ENCODE measurements around the gene PTPRF.

The PTPRF gene

DNA sequence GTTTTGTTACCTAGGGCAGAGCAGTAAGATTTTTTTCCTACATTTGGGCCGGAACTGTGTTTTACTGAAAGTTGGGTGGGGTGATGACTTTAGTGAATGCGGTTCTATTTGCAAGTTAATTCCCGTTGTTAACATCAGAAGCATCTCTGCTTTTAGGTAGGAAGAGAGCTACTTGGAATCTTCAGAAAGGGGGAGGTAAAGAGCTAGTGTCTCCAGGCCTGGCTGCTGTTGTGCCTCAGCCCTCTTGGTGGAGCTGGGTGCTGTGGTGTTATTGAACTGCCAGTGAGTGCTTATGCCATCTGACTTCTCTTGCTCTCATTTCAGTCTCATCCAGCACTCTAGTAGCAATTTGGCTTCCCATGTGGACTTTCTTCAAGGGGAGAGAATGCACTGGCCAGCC is 122.7 kb downstream of the PTPRF start:
- Histone ChIP-seq H3K36me3 (ENCODE audit: insufficient read depth, low read length) (peaks cover 47% of the 10 kb centered on the region), H3K27me3 (ENCODE audit: insufficient read depth, low read length) (no peaks in the 10 kb centered on the region), H3K4me3 (ENCODE audit: low read length) (no peak overlapping the region), H3K4me1 (ENCODE audit: insufficient read depth, low read length) (peaks cover 16% of the 10 kb centered on the region), H2AFZ (ENCODE audit: low read depth, low read length) (no peak overlapping the region), H3K9me3 (ENCODE audit: low read length) (no peaks in the 10 kb centered on the region)

DNA sequence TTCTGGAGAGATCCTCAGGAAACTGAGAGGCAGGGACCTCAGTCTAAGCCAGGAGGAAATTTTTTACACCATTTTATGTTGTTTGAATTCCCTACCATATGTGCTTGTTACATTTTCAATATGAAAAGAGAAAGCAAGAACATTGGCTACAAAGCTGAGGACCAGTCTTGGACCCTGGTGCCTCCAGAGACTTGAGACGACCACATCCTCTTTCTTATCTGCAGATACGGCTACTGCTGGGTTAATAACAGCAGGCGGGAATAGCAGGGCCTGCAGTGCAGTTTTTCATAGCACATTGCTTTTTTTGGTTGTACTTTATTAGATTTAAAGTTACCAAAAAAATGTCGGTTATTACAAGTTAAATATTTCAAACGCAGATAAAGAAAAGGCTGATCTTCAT is 123.2 kb downstream of the PTPRF start:
- no peak overlapping the region for H2AFZ ChIP-seq (ENCODE audit: low read depth, low read length)
- no peaks in the 10 kb centered on the region for H3K9me3 ChIP-seq (ENCODE audit: low read length)
- peaks cover 15% of the 10 kb centered on the region for H3K4me1 ChIP-seq (ENCODE audit: insufficient read depth, low read length)
- H3K27me3 ChIP-seq (ENCODE audit: insufficient read depth, low read length): no peaks in the 10 kb centered on the region
- H3K36me3 ChIP-seq (ENCODE audit: insufficient read depth, low read length): peaks cover 51% of the 10 kb centered on the region
- H3K4me3 ChIP-seq (ENCODE audit: low read length): no peak overlapping the region

DNA sequence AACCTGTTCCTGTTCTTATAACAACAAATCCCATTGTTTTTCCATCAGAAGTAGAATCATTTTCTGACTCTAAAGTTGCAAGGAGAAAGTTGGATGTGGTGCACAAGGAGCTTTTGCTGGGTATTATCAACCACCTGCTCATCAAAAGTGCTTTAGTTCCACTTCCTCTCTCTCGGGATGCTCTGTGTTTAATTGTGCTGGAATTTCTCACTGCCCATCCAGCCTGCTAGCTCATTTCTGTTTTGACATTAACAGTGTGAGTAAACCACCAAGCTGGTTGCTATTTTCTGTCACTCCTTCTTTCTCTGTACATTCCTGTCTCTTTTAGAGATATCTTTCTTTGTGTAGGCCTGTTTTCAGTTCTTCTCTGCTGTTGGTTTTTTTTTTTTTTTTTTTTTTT is 125.3 kb downstream of the PTPRF start:
- H2AFZ ChIP-seq (ENCODE audit: low read depth, low read length): no peak overlapping the region
- peaks cover 11% of the 10 kb centered on the region for H3K4me1 ChIP-seq (ENCODE audit: insufficient read depth, low read length)
- peaks cover 71% of the 10 kb centered on the region for H3K36me3 ChIP-seq (ENCODE audit: insufficient read depth, low read length)
- H3K4me3 ChIP-seq (ENCODE audit: low read length): no peak overlapping the region
- H3K9me3 ChIP-seq (ENCODE audit: low read length): no peaks in the 10 kb centered on the region
- H3K27me3 ChIP-seq (ENCODE audit: insufficient read depth, low read length): no peaks in the 10 kb centered on the region

DNA sequence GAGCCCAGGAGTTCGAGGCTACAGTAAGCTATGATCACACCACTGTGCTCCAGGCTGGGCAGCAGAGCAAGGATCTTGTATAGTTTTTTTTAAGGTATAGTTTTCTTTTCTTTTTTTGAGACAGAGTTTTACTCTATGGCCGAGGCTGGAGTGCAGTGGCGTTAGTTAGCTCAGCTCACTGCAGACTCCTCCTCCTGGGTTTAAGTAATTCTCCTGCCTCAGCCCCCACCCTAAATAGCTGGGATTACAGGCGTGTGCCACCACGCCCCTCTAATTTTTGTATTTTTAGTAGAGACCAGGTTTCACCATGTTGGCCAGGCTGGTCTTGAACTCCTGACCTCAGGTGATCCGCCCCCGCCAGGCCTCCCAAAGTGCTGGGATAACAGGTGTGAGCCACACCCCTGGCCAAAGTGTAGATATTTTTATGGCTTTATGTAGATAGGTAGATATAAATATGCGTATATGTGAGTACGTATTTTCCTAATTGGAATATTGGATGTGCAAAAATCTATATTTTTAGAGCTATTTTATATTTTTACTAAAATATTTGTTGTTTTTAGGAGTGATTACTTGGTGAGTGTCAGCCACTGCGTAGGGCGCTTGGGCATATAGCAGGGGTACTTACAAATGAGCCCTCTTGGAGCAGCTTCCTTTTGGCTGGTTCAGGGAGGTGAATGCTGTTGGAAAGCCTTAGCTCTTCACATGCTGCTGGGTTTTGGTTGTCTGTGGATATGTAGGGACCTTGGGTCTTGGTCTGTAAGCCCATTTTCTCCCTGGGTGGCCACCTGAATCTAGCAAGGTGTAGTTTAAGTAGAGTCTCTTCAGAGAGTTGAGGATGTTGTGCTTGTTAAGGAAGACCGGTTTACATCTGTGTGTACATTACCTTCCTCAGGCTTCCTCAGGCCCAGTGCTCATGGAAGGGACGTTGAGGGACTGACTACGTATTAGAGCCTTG is 128.8 kb downstream of the PTPRF start:
- Histone ChIP-seq H3K9me3 (ENCODE audit: low read length) (no peaks in the 10 kb centered on the region), H3K27me3 (ENCODE audit: insufficient read depth, low read length) (no peaks in the 10 kb centered on the region), H3K4me1 (ENCODE audit: insufficient read depth, low read length) (no peaks in the 10 kb centered on the region), H2AFZ (ENCODE audit: low read depth, low read length) (no peak overlapping the region), H3K36me3 (ENCODE audit: insufficient read depth, low read length) (peaks cover 86% of the 10 kb centered on the region), H3K4me3 (ENCODE audit: low read length) (no peak overlapping the region)

DNA sequence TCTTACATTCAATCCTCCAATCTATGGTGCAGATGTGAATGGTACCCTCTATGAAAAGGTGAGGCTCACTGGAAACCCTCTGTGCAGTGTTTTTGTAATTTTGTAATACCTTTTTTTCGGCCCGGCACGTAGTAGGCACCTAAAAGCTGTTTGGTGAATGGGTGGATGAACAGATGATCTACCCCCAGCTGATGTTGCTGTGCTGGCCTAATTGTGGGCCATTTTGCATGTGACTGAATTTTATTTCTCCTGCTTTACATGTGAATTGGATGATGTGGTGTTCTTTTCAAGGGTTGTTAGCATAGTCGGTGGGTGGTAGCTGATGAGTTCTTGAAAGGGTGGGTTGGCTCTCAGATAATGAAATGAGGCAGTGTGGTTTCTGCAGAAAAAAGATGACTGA is 129.7 kb downstream of the PTPRF start:
- H3K9me3 ChIP-seq (ENCODE audit: low read length): no peaks in the 10 kb centered on the region
- no peaks in the 10 kb centered on the region for H3K4me1 ChIP-seq (ENCODE audit: insufficient read depth, low read length)
- no peaks in the 10 kb centered on the region for H3K27me3 ChIP-seq (ENCODE audit: insufficient read depth, low read length)
- H3K36me3 ChIP-seq (ENCODE audit: insufficient read depth, low read length): peaks cover 87% of the 10 kb centered on the region
- no peak overlapping the region for H2AFZ ChIP-seq (ENCODE audit: low read depth, low read length)
- H3K4me3 ChIP-seq (ENCODE audit: low read length): no peak overlapping the region

DNA sequence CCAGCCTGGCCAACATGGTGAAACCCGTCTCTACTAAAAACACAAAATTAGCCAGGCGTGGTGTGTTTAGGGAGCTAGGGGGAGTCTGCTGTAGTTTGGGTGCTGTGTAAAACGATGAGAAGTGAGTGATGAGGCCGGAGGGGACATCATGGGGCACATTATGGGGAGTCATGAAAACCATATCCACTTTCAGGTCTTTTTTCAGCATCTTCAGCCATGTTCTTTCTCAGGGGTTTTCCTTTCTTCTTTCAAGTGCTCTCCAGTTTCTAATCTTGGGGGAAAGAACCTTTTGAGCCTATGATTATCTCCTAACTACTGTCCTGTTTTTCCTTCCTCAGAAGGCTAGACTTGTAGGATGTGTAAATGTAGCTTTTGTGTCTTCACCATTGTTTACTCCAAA is 133.7 kb downstream of the PTPRF start:
- no peaks in the 10 kb centered on the region for H3K4me1 ChIP-seq (ENCODE audit: insufficient read depth, low read length)
- H3K36me3 ChIP-seq (ENCODE audit: insufficient read depth, low read length): peaks cover 91% of the 10 kb centered on the region
- no peak overlapping the region for H3K4me3 ChIP-seq (ENCODE audit: low read length)
- no peaks in the 10 kb centered on the region for H3K27me3 ChIP-seq (ENCODE audit: insufficient read depth, low read length)
- no peaks in the 10 kb centered on the region for H3K9me3 ChIP-seq (ENCODE audit: low read length)
- H2AFZ ChIP-seq (ENCODE audit: low read depth, low read length): no peak overlapping the region

DNA sequence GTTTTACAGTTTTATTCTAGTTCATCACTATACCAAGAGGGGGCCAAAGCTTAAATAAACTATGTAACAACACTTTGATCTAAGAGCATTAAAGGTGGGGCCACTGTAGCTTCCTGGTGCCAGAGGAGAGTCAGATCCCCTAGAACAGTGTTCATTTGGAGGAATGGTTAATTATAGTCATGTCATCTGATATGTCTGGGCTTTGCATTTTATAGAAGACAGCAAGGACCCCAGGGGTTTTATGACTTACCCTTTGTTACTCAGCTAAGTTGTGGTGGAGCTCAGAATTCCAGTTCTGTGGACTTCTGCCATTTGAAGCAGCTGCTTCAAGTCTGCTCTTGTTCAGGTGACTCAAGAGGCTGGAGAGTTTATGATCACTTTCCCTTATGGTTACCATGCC is 135.9 kb downstream of the PTPRF start:
- H3K4me3 ChIP-seq (ENCODE audit: low read length): no peak overlapping the region
- no peaks in the 10 kb centered on the region for H3K9me3 ChIP-seq (ENCODE audit: low read length)
- H2AFZ ChIP-seq (ENCODE audit: low read depth, low read length): no peak overlapping the region
- H3K4me1 ChIP-seq (ENCODE audit: insufficient read depth, low read length): no peaks in the 10 kb centered on the region
- H3K27me3 ChIP-seq (ENCODE audit: insufficient read depth, low read length): no peaks in the 10 kb centered on the region
- H3K36me3 ChIP-seq (ENCODE audit: insufficient read depth, low read length): peaks cover 93% of the 10 kb centered on the region

DNA sequence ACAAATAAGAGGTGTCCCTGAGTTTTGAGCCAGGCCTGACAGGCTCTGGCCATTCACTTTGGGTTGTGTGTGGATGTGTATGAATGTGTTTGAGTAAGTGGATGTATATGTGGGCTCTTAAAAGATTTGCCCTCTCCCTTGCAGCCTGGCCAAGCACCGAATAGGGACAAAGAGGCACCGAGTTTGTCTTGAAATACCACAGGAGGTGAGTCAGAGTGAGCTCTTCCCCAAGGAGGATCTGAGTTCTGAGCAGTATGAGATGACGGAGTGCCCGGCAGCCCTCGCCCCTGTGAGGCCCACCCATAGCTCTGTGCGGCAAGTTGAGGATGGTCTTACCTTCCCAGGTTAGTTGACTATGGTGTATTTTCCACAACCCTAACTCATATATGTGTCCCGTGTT is 138.3 kb downstream of the PTPRF start:
- Histone ChIP-seq H3K27me3 (ENCODE audit: insufficient read depth, low read length) (no peaks in the 10 kb centered on the region), H3K4me3 (ENCODE audit: low read length) (no peak overlapping the region), H3K9me3 (ENCODE audit: low read length) (no peaks in the 10 kb centered on the region), H2AFZ (ENCODE audit: low read depth, low read length) (no peak overlapping the region), H3K36me3 (ENCODE audit: insufficient read depth, low read length) (peaks cover 89% of the 10 kb centered on the region), H3K4me1 (ENCODE audit: insufficient read depth, low read length) (no peaks in the 10 kb centered on the region)

DNA sequence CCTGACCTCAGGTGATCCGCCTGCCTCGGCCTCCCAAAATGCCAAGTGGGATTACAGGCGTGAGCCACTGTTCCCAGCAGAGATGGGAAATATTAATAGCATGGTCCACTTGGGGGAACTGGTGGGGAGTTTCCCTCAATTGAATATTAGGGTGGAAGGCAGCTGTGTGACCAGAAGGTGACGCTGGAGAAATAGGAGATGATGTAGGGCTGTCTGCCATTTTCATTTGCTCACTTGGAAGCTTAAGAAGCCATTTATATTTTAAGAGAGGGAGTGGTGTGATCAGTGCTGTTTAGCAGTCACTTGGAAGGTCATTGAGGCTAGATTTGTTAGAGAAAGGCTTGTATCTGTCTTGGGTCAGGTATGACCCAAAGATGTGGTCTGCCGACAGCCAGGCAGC is 139.2 kb downstream of the PTPRF start:
- H3K4me1 ChIP-seq (ENCODE audit: insufficient read depth, low read length): no peaks in the 10 kb centered on the region
- H3K9me3 ChIP-seq (ENCODE audit: low read length): no peaks in the 10 kb centered on the region
- H3K36me3 ChIP-seq (ENCODE audit: insufficient read depth, low read length): peaks cover 87% of the 10 kb centered on the region
- no peak overlapping the region for H3K4me3 ChIP-seq (ENCODE audit: low read length)
- H3K27me3 ChIP-seq (ENCODE audit: insufficient read depth, low read length): no peaks in the 10 kb centered on the region
- no peak overlapping the region for H2AFZ ChIP-seq (ENCODE audit: low read depth, low read length)

DNA sequence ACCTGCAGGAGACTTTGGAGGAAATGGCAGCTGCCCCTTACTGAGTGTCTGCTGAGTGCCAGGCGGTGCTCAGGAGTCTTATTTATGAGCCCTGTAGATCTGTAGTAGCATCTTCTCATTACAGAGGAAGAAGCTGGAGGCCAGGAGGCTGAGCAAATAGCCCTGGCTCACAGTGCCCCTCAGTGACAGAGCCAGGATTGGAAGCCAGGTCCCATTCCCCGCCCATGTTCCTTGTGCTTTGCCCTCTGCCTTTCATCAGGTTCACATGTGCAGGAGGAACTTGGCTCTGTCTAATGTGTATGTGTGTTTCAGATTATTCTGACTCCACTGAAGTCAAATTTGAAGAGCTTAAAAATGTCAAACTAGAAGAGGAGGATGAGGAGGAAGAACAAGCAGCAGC is 140.5 kb downstream of the PTPRF start:
- Histone ChIP-seq H2AFZ (ENCODE audit: low read depth, low read length) (no peak overlapping the region), H3K4me1 (ENCODE audit: insufficient read depth, low read length) (no peaks in the 10 kb centered on the region), H3K9me3 (ENCODE audit: low read length) (no peaks in the 10 kb centered on the region), H3K27me3 (ENCODE audit: insufficient read depth, low read length) (no peaks in the 10 kb centered on the region), H3K36me3 (ENCODE audit: insufficient read depth, low read length) (peaks cover 84% of the 10 kb centered on the region), H3K4me3 (ENCODE audit: low read length) (no peak overlapping the region)

DNA sequence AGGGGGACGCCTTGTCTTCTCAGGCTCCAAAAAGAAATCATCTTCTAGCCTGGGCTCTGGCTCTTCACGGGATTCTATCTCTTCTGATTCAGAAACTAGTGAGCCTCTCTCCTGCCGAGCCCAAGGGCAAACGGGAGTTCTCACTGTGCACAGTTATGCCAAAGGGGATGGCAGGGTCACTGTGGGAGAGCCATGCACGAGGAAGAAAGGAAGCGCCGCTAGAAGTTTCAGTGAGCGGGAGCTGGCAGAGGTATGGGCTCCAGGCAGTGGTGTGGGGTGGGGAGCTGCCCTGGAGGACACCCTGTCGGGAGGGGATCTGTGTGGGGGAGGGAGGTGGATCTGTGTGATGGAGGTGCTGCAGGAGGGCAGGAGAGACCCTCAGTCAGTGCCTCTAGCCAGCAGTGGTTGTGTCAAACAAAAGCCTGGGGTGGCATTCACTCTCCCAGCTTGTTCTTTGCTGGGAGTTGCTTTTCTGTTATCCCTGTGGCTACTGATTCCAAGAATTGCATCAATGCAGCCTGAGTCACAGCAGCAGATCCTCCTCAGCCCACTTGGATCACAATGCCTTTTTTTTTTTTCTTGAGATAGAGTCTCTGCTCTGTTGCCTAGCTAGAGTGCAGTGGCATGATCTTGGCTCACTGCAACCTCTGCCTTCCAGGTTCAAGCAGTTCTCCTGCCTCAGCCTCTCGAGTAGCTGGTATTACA is 141.1 kb downstream of the PTPRF start:
- no peak overlapping the region for H2AFZ ChIP-seq (ENCODE audit: low read depth, low read length)
- peaks cover 80% of the 10 kb centered on the region for H3K36me3 ChIP-seq (ENCODE audit: insufficient read depth, low read length)
- no peaks in the 10 kb centered on the region for H3K4me1 ChIP-seq (ENCODE audit: insufficient read depth, low read length)
- no peaks in the 10 kb centered on the region for H3K9me3 ChIP-seq (ENCODE audit: low read length)
- H3K4me3 ChIP-seq (ENCODE audit: low read length): no peak overlapping the region
- no peaks in the 10 kb centered on the region for H3K27me3 ChIP-seq (ENCODE audit: insufficient read depth, low read length)

DNA sequence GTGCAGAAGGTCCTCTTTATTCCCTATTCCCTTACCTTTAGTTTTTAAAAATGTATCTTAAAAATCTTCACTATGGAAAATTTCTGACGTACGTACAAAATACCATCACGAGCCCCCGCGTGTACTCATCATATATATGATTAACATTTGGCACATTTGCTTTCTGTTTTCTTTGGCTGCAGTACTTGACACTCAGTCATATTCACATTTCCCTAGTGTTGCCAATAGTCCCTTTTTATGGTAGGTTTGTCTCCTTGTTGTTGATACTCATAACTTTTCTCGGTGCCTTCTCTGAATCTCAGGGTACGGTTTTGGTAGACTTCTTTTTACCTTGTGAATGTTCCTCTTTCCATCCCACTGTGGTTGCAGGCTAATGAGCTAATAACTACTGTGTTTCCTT is 142.6 kb downstream of the PTPRF start:
- Histone ChIP-seq H2AFZ (ENCODE audit: low read depth, low read length) (no peak overlapping the region), H3K4me3 (ENCODE audit: low read length) (no peak overlapping the region), H3K4me1 (ENCODE audit: insufficient read depth, low read length) (no peaks in the 10 kb centered on the region), H3K9me3 (ENCODE audit: low read length) (no peaks in the 10 kb centered on the region), H3K27me3 (ENCODE audit: insufficient read depth, low read length) (no peaks in the 10 kb centered on the region), H3K36me3 (ENCODE audit: insufficient read depth, low read length) (peaks cover 83% of the 10 kb centered on the region)

Measured in neuron (in vitro differentiated cells).